K562 (cell line): ENCODE measurements around the gene LY6G6F. TPM values are rescaled to one million over a fixed set of nuclear protein-coding genes. Genes with fewer than 3 reads are reported as not detected.

Source experiments
- ATAC-seq: fragments of 200-7000 bp; cut with Tn5 transposase; 3 replicates; pipeline ENCODE4 v1.9.1; 2020; ENCODE audit warnings: moderate library complexity
- BruUV-seq: library from RNA; stranded (reverse); fragments of 400-500 nt; replicated peaks from 2 replicates; lab custom pipeline; 2021; lab: Mats Ljungman, UMichigan
- CTCF ChIA-PET: fragments of 300-600 bp; formaldehyde crosslinking; extraction: SDS; loops from one replicate; lab custom pipeline; 2021; ENCODE audit warnings: low intra/inter-chr PET ratio; lab: Yijun Ruan, JAX
- POLR2A ChIA-PET: fragments of 300-600, 350-650 bp; sonication (Branson Sonifier 250); formaldehyde crosslinking; extraction: SDS; loops from one replicate; lab custom pipeline; 2021; ENCODE audit warnings: antibody characterized with exemption, inconsistent platforms; lab: Yijun Ruan, JAX
- DNase-seq, 4 experiments: peaks; one replicate each; pipeline versions ENCODE4 v3.0.0 to v3.0.0-alpha.2; 2011 to 2018; ENCODE audit warnings: low spot score in 3 of 4, mixed read lengths in 3 of 4; ENCODE audit errors: extremely low read depth in 1 of 4
- FAIRE-seq: peaks from 2 replicates; lab custom pipeline; 2011; peaks lifted over from hg19 to GRCh38; lab: Jason Lieb, UNC
- H2AFZ ChIP-seq: 2 replicates; pipeline ENCODE4 v1.6.0; 2011; ENCODE audit warnings: low read depth, low read length, control low read depth, inconsistent platforms
- H3K27ac ChIP-seq: fragments of 200-600 bp; 3 replicates; pipeline ENCODE4 v1.8.0; 2011; ENCODE audit warnings: low read depth, mild to moderate bottlenecking, control low read depth, inconsistent platforms, low read length, moderate library complexity, mixed read lengths; ENCODE audit errors: extremely low read depth
- H3K27me3 ChIP-seq, 2 experiments: fragments of 300-600 bp in 1 of 2; 2 replicates in 1 of 2; 3 replicates in 1 of 2; pipeline versions ENCODE4 v1.6.0 to v1.8.0; 2011; ENCODE audit warnings: inconsistent platforms in 2 of 2, low read length in 2 of 2, mild to moderate bottlenecking in 1 of 2, mixed read lengths in 1 of 2, moderate library complexity in 1 of 2; ENCODE audit not compliant: control insufficient read depth in 2 of 2, insufficient read depth in 2 of 2
- H3K36me3 ChIP-seq: fragments of 300-600 bp; 3 replicates; pipeline ENCODE4 v1.8.0; 2011; ENCODE audit warnings: mild to moderate bottlenecking, low read length, inconsistent platforms; ENCODE audit not compliant: control insufficient read depth, insufficient read depth
- H3K4me1 ChIP-seq, 2 experiments: fragments of 200-600 bp in 1 of 2; replicated peaks in 1 of 2; 2 replicates in 1 of 2; 3 replicates in 1 of 2; pipeline versions ENCODE4 v1.5.1 to v1.8.0; 2011; ENCODE audit warnings: inconsistent platforms in 2 of 2, low read length in 2 of 2, mild to moderate bottlenecking in 1 of 2, mixed read lengths in 1 of 2, moderate library complexity in 1 of 2; ENCODE audit not compliant: control insufficient read depth in 2 of 2, insufficient read depth in 2 of 2
- H3K4me2 ChIP-seq: 2 replicates; pipeline ENCODE4 v1.6.1; 2011; ENCODE audit warnings: low read length, control low read depth, inconsistent platforms, mixed read lengths; ENCODE audit not compliant: insufficient read depth
- H3K4me3 ChIP-seq: fragments of 200-600 bp; sonication (generic), shearing (Covaris generic); 2 replicates; pipeline ENCODE4 v1.5.1; 2016; ENCODE audit warnings: control low read depth, inconsistent platforms
- H3K79me2 ChIP-seq: fragments of 200-600 bp; 3 replicates; pipeline ENCODE4 v1.8.0; 2011; ENCODE audit warnings: low read length, inconsistent platforms; ENCODE audit not compliant: control insufficient read depth, insufficient read depth
- H3K9ac ChIP-seq, 2 experiments: 2 replicates each; pipeline versions ENCODE4 v1.6.0 to v1.6.1; 2011; ENCODE audit warnings: low read depth in 2 of 2, low read length in 2 of 2, control low read depth in 1 of 2, inconsistent platforms in 1 of 2, mild to moderate bottlenecking in 1 of 2, mixed read lengths in 1 of 2; ENCODE audit not compliant: insufficient read depth in 1 of 2
- H3K9me1 ChIP-seq: one replicate; pipeline ENCODE4 v1.6.0; 2011; ENCODE audit warnings: inconsistent platforms, mild to moderate bottlenecking, low read length, moderate library complexity; ENCODE audit not compliant: control insufficient read depth, insufficient read depth
- H3K9me3 ChIP-seq: replicated peaks from 2 replicates; pipeline ENCODE4 v1.5.1; 2011; ENCODE audit warnings: low read depth, low read length, inconsistent platforms; ENCODE audit not compliant: control insufficient read depth, insufficient read depth
- H4K20me1 ChIP-seq: replicated peaks from 2 replicates; pipeline ENCODE4 v1.6.1; 2011; ENCODE audit warnings: low read length, inconsistent platforms, mixed read lengths; ENCODE audit not compliant: control insufficient read depth, insufficient read depth
- EGR1 ChIP-seq: fragments of 450-650 bp; conservative IDR thresholded peaks from 2 replicates; pipeline ENCODE4 v1.6.1; 2017; ENCODE audit warnings: mild to moderate bottlenecking
- ETS1 ChIP-seq: conservative IDR thresholded peaks from 2 replicates; pipeline ENCODE4 v1.6.1; 2011; ENCODE audit warnings: low read depth, mild to moderate bottlenecking, low read length; ENCODE audit not compliant: control insufficient read depth
- FOXA1 ChIP-seq: fragments of 450-650 bp; IDR thresholded peaks from 2 replicates; pipeline ENCODE4 v1.6.1; 2016; ENCODE audit warnings: mild to moderate bottlenecking, borderline replicate concordance
- GTF2E2 ChIP-seq: fragments of 200-800 bp; sonication (Bioruptor generic); IDR thresholded peaks from 2 replicates; pipeline ENCODE4 v1.6.1; 2016; ENCODE audit warnings: missing genetic modification characterization, missing compliant biosample characterization
- HNRNPLL ChIP-seq: fragments of 200-400 bp; formaldehyde crosslinking; IDR thresholded peaks from 2 replicates; pipeline ENCODE4 v1.6.1; 2017; ENCODE audit warnings: low read length, low read depth, mild to moderate bottlenecking; ENCODE audit not compliant: poor library complexity, severe bottlenecking
- KLF1 ChIP-seq: fragments of 450-650 bp; IDR thresholded peaks from 2 replicates; pipeline ENCODE4 v1.6.1; 2016; ENCODE audit warnings: missing genetic modification characterization, missing compliant biosample characterization
- LEF1 ChIP-seq: fragments of 450-650 bp; IDR thresholded peaks from 2 replicates; pipeline ENCODE4 v1.6.1; 2016; ENCODE audit warnings: mild to moderate bottlenecking
- MAX ChIP-seq: sonication (generic); formaldehyde crosslinking; IDR thresholded peaks from 2 replicates; pipeline ENCODE4 v1.9.0; 2022; ENCODE audit warnings: mild to moderate bottlenecking, missing genetic modification reagents
- POLR2B ChIP-seq: fragments of 450-650 bp; IDR thresholded peaks from 2 replicates; pipeline ENCODE4 v1.6.1; 2018; ENCODE audit warnings: low read depth; ENCODE audit not compliant: partially characterized antibody
- ZNF263 ChIP-seq: sonication (generic); formaldehyde crosslinking; IDR thresholded peaks from 2 replicates; pipeline ENCODE4 v1.8.0; 2022; ENCODE audit warnings: mild to moderate bottlenecking, missing genetic modification reagents, borderline replicate concordance
- WGBS: fragments of 100-300 bp; shearing (Covaris generic); methylation state at CpG from one replicate; pipeline ENCODE4 v1.1.6; 2016; ENCODE audit warnings: low coverage, mixed read lengths; ENCODE audit not compliant: insufficient coverage; ENCODE audit errors: missing lambda C conversion rate; 5-methylcytosine and 5-hydroxymethylcytosine counted together
- in situ Hi-C: fragments of 300-500 bp; cut with MboI; formaldehyde crosslinking; loops from 4 replicates; pipeline ENCODE4 v1.15.0; 2018; ENCODE audit warnings: inconsistent platforms, mixed read lengths
- intact Hi-C: fragments of 100-400 bp; cut with micrococcal nuclease; formaldehyde crosslinking; loops from 2 replicates; pipeline ENCODE4 v1.14.2; 2022
- polyA plus RNA-seq, 8 experiments: library from polyadenylated mRNA; depleted of rRNA in 4 of 8; stranded (reverse) in 5 of 8; unstranded in 3 of 8; fragments of >200 nt; fragmentation: Nextera tagmentation in 2 of 8; fragmentation: Illumina TruSeq in 1 of 8; extraction: Ambion mirVana in 2 of 8; extraction: Trizol in 1 of 8; gene quantifications; 2 replicates each; pipeline versions ENCODE4 v1.2.1 to v1.2.3, GENCODE V29; 2011 to 2014; ENCODE audit warnings: inconsistent platforms in 1 of 8, missing spikeins in 1 of 8
- total RNA-seq, 7 experiments: library from RNA; depleted of rRNA in 6 of 7; stranded (reverse); fragments of >200 nt in 6 of 7; fragmentation: Illumina TruSeq in 2 of 7; extraction: Trizol in 2 of 7; gene quantifications; 2 replicates each; pipeline versions ENCODE4 v1.2.1 to v1.2.3, GENCODE V29; 2011 to 2021; ENCODE audit warnings: low replicate concordance in 1 of 7

LY6G6F gene
- total and polyA plus RNA-seq, 9 of the 15 experiments (the other 6 are each of a cell fraction or from before 2014, with no cell fraction given) = 0.14 to 0.50 (median 0.28) TPM; not detected in 2

GRCh38 chr6:31713991-31714684 lies 7.5 kb downstream of the LY6G6F start (continued):
- TF ChIP-seq HNRNPLL = no peak
- TF ChIP-seq ETS1 = 0 out of 2 replicates have a peak, but pooled peaks have one; percentile 46
- peak; percentile 43 for TF ChIP-seq EGR1
- no peak for TF ChIP-seq FOXA1
- TF ChIP-seq LEF1 = peak; percentile 28; the same call in 1 of the 2 replicates
- TF ChIP-seq, all 486 proteins: peak for 6

- no peak for FAIRE-seq
Measured at GRCh38 chr6:31715022-31715958, 8.6 kb downstream of the LY6G6F start, which contains the start of gene LY6G6D. Gene LY6G6D, plus strand, starts transcription at chr6:31715348. Its CDS starts 8 bp downstream, at chr6:31715356.

More at GRCh38 chr6:31715022-31715958, 8.6 kb downstream of the LY6G6F start, which contains the start of gene LY6G6D:
- Histone ChIP-seq H2AFZ (peak within 1 kb of the TSS; percentile 49), H3K9me1 (no peaks in the 10 kb centered on the region), H3K4me2 (no peak within 1 kb of the TSS), H3K27ac (no peak within 1 kb of the TSS), H3K4me3 (no peak within 1 kb of the TSS), H3K9me3 (no peaks in the 10 kb centered on the region), H3K79me2 (no peaks in the 10 kb centered on the region), H4K20me1 (no peaks in the 10 kb centered on the region), H3K9ac (peak within 1 kb of the TSS in 1 of 2 experiments; percentile 81; a peak in 2 of 4 replicates), H3K36me3 (no peaks in the 10 kb centered on the region), H3K27me3 (no peaks in the 10 kb centered on the region), H3K4me1 (peaks cover 31 to 42% of the 10 kb centered on the region in 2 experiments)
- TF ChIP-seq KLF1 (tag) (no peak), MAX (CRISPR knock-in tag) (0 out of 2 replicates have a peak, but pooled peaks have one; percentile 14), POLR2B (no peak), ZNF263 (CRISPR knock-in tag) (0 out of 2 replicates have a peak, but pooled peaks have one; percentile 24), GTF2E2 (tag) (no peak)
- DNase-seq (no peak), ATAC-seq (no peak)
- WGBS = 66% methylated on average over 15 of the region's 16 CpGs
- no TSS peak for BruUV-seq
- CTCF ChIA-PET = no interaction called here
- POLR2A ChIA-PET = interaction anchor here (0.6 to 12.4 kb wide), 13 partner anchors 9 to 241 kb away, joined by 3 to 223 read pairs (median 5); partner anchors contain the start of genes ABHD16A, BAG6, C2 and DDAH2
- in situ Hi-C loops = no loop called here
- intact Hi-C loops = no loop called here
